ENCODE results near the gene RNF144A.

GRCh38 chr2:7037340-7038333, 120.4 kb downstream of the RNF144A start:
- TF ChIP-seq EZH2 (IDR thresholded peaks at IDR 0.05; ENCODE audit: insufficient read depth, poor library complexity, severe bottlenecking), result no peak
- TF ChIP-seq EZH2phosphoT487 (IDR thresholded peaks at IDR 0.05; ENCODE audit: insufficient read depth, low read depth), result no peak
